ENCODE data around the gene TAS2R10.

GRCh38 chr12:10783252-10783651 is 42.9 kb downstream of the TAS2R10 start:
- TF ChIP-seq CTCF (IDR thresholded peaks at IDR 0.05; ENCODE audit: low read depth, low read length, poor library complexity, severe bottlenecking) (no peak), EZH2phosphoT487 (IDR thresholded peaks at IDR 0.05; ENCODE audit: borderline replicate concordance, low read length) (no peak)

Data from DOHH2 (cell line).